ENCODE data around the gene FBXW7. TPM values are rescaled to one million over a fixed set of nuclear protein-coding genes. Genes with fewer than 3 reads are reported as not detected.

The FBXW7 gene
- total RNA-seq, 4 donors from 2014 or later = 20.9 to 47.3 (median 39.5) TPM

GRCh38 chr4:152299553-152299952 is 236.3 kb downstream of the FBXW7 start:
- no peak for TF ChIP-seq CTCF (IDR thresholded peaks at IDR 0.05; ENCODE audit: low read depth)

GRCh38 chr4:152296386-152296785 is 239.5 kb downstream of the FBXW7 start:
- TF ChIP-seq CTCF (IDR thresholded peaks at IDR 0.05; ENCODE audit: low read depth) = no peak

- TF ChIP-seq CTCF (IDR thresholded peaks at IDR 0.05; ENCODE audit: low read depth) = no peak
Measured at GRCh38 chr4:152294765-152295164, 241.1 kb downstream of the FBXW7 start.

GRCh38 chr4:152294331-152294730 is 241.6 kb downstream of the FBXW7 start:
- TF ChIP-seq CTCF (IDR thresholded peaks at IDR 0.05; ENCODE audit: low read depth) = no peak

GRCh38 chr4:152293527-152293926 is 242.4 kb downstream of the FBXW7 start:
- TF ChIP-seq CTCF (IDR thresholded peaks at IDR 0.05; ENCODE audit: low read depth) = no peak

- TF ChIP-seq CTCF (IDR thresholded peaks at IDR 0.05; ENCODE audit: low read depth) = no peak
Measured at GRCh38 chr4:152290366-152290921, 245.4 kb downstream of the FBXW7 start.

GRCh38 chr4:152289941-152290340 is 246.0 kb downstream of the FBXW7 start:
- TF ChIP-seq CTCF (IDR thresholded peaks at IDR 0.05; ENCODE audit: low read depth) = no peak
